Sigmoid colon (tissue), 7 donors: ENCODE results near the gene UBN2. TPM values are rescaled to one million over a fixed set of nuclear protein-coding genes. Genes with fewer than 3 reads are reported as not detected.
A peak's percentile ranks its signal among the peaks of the same experiment; 100 is the strongest.

Experiments used
- DNase-seq: peaks from one replicate; pipeline ENCODE4 v3.0.0-alpha.2; 2019
- H3K27ac ChIP-seq, 4 donors: fragments of 200-600 bp; sonication (generic); one replicate each; pipeline ENCODE4 v1.5.1; 2016 to 2019; ENCODE audit warnings: mild to moderate bottlenecking in 1 of 4
- H3K27me3 ChIP-seq, 3 donors: fragments of 200-600 bp; sonication (generic); one replicate each; pipeline ENCODE4 v1.5.1; 2019; ENCODE audit warnings: mild to moderate bottlenecking in 1 of 3
- H3K36me3 ChIP-seq, 4 donors: fragments of 200-600 bp; sonication (generic); one replicate each; pipeline ENCODE4 v1.5.1; 2016 to 2019
- H3K4me1 ChIP-seq, 4 donors: fragments of 200-600 bp; sonication (generic); one replicate each; pipeline ENCODE4 v1.5.1; 2017 to 2019
- H3K4me3 ChIP-seq, 4 donors: fragments of 200-600 bp; sonication (generic); one replicate each; pipeline ENCODE4 v1.5.1; 2017 to 2019; ENCODE audit warnings: mild to moderate bottlenecking in 2 of 4, moderate library complexity in 1 of 4
- H3K9me3 ChIP-seq, 4 donors: fragments of 200-600 bp in 3 of 4; sonication (generic) in 3 of 4; one replicate each; pipeline versions ENCODE4 v1.5.1 to v1.6.1; 2013 to 2019
- EP300 ChIP-seq, 4 donors: sonication (generic); formaldehyde crosslinking; IDR thresholded peaks; one replicate each; pipeline ENCODE4 v1.6.1; 2017; ENCODE audit warnings: antibody characterized with exemption in 4 of 4
- POLR2A ChIP-seq, 2 donors: fragments of 450-650 bp; IDR thresholded peaks; one replicate each; pipeline ENCODE4 v1.6.1; 2016; ENCODE audit warnings: antibody characterized with exemption in 2 of 2, mild to moderate bottlenecking in 2 of 2, moderate library complexity in 2 of 2
- POLR2AphosphoS5 ChIP-seq, 4 donors: sonication (generic); formaldehyde crosslinking; IDR thresholded peaks; one replicate each; pipeline ENCODE4 v1.6.1; 2017; ENCODE audit warnings: antibody characterized with exemption in 4 of 4
- WGBS, 2 donors: extraction: QIAGEN DNeasy Blood & Tissue Kit; methylation state at CpG; one replicate each; pipeline ENCODE4 v1.1.7; 2013; 5-methylcytosine and 5-hydroxymethylcytosine counted together
- intact Hi-C: fragments of 100-400 bp; cut with DNase I; formaldehyde crosslinking; loops from one replicate; pipeline ENCODE4 v1.15.1; 2023
- polyA plus RNA-seq, 3 donors: library from polyadenylated mRNA; stranded (reverse); fragments of 200-250 nt; gene quantifications; one replicate each; pipeline ENCODE4 v1.2.3, GENCODE V29; 2013
- total RNA-seq, 4 donors: library from RNA; depleted of rRNA; stranded (reverse); fragments of >200 nt; gene quantifications; one replicate each; pipeline ENCODE4 v1.1.0, GENCODE V29; 2016
- TF ChIP-seq, protein P1 (sequence below), 4 experiments: fragments of 450-650 bp in 3 of 4; fragments of 200-600 bp in 1 of 4; IDR thresholded peaks; one replicate each; pipeline ENCODE4 v1.5.1; 2016 to 2019; ENCODE audit warnings: antibody characterized with exemption in 4 of 4, mild to moderate bottlenecking in 3 of 4, moderate library complexity in 2 of 4
- donor health status: healthy with polysubstance abuse.
- donor health status: Bipolar disorder and iron deficiency.
- donor health status: healthy.

The UBN2 gene
- total and polyA plus RNA-seq, 7 donors = 0.92 to 22.7 (median 13.2) TPM

DNA sequence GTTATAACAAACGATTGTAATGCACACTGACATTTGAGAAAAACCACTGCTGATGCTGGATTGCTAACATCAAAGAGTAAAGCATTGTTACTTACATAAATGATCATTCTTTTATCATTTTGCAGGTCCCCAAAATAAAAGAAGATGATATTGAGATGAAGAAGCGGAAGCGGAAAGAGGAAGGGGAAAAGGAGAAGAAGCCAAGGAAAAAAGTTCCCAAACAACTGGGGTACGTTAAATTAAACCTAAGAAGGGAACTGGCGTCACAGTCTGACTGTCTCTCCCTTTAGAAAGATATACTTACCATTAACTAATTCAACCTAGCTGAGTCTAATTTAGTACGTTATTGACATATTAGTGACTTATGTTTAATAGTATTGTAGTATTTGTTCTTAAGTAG lies 28.1 kb downstream of the UBN2 start:
- Histone ChIP-seq H3K4me1 (peaks cover 0 to 4% (median 0%) of the 10 kb centered on the region in 4 donors), H3K9me3 (no peaks in the 10 kb centered on the region), H3K36me3 (peaks cover 23 to 79% (median 33%) of the 10 kb centered on the region in 4 donors), H3K4me3 (no peak overlapping the region), H3K27ac (no peak overlapping the region), H3K27me3 (no peaks in the 10 kb centered on the region)
- DNase-seq = no peak
- 90 to 91% methylated on average over 6 of the region's 6 CpGs for WGBS, 2 donors
- intact Hi-C loops = no loop called here
- TF ChIP-seq, protein P1, sequence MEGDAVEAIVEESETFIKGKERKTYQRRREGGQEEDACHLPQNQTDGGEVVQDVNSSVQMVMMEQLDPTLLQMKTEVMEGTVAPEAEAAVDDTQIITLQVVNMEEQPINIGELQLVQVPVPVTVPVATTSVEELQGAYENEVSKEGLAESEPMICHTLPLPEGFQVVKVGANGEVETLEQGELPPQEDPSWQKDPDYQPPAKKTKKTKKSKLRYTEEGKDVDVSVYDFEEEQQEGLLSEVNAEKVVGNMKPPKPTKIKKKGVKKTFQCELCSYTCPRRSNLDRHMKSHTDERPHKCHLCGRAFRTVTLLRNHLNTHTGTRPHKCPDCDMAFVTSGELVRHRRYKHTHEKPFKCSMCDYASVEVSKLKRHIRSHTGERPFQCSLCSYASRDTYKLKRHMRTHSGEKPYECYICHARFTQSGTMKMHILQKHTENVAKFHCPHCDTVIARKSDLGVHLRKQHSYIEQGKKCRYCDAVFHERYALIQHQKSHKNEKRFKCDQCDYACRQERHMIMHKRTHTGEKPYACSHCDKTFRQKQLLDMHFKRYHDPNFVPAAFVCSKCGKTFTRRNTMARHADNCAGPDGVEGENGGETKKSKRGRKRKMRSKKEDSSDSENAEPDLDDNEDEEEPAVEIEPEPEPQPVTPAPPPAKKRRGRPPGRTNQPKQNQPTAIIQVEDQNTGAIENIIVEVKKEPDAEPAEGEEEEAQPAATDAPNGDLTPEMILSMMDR (IDR thresholded peaks at IDR 0.05) = no peak
- TF ChIP-seq POLR2AphosphoS5 (IDR thresholded peaks at IDR 0.05) (no peak), POLR2A (IDR thresholded peaks at IDR 0.05) (no peak), EP300 (IDR thresholded peaks at IDR 0.05) (no peak)

DNA sequence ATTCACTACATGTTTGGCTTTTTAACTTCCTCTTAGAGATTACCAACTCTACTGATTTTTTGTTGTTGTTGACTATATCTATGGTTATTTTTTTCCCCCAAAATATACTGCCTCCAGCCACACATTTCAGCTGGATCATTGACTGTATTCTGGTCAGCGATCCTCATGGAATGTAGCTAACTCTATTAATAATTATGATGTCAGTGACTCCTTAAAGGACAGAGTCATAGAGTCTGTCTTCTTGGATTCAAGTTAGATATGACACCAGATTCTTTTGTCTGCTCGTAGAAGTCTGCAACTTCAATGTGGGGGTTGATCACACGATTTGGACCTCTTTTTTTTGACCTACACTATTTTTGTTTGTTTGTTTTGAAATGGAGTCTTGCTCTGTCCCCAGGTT lies 33.2 kb downstream of the UBN2 start:
- no peaks in the 10 kb centered on the region for H3K27me3 ChIP-seq
- no peak overlapping the region for H3K27ac ChIP-seq
- peaks cover 23 to 100% (median 38%) of the 10 kb centered on the region in 4 donors for H3K36me3 ChIP-seq
- TF ChIP-seq EP300 (IDR thresholded peaks at IDR 0.05) = no peak
- no peak for TF ChIP-seq POLR2AphosphoS5 (IDR thresholded peaks at IDR 0.05)
- TF ChIP-seq, protein P1 (IDR thresholded peaks at IDR 0.05) = no peak
- no peak for TF ChIP-seq POLR2A (IDR thresholded peaks at IDR 0.05)
- intact Hi-C loops = no loop called here
- H3K9me3 ChIP-seq = no peaks in the 10 kb centered on the region
- DNase-seq = no peak
- H3K4me3 ChIP-seq = no peak overlapping the region
- 91 to 96% methylated on average over 3 of the region's 3 CpGs for WGBS, 2 donors
- no peaks in the 10 kb centered on the region for H3K4me1 ChIP-seq

DNA sequence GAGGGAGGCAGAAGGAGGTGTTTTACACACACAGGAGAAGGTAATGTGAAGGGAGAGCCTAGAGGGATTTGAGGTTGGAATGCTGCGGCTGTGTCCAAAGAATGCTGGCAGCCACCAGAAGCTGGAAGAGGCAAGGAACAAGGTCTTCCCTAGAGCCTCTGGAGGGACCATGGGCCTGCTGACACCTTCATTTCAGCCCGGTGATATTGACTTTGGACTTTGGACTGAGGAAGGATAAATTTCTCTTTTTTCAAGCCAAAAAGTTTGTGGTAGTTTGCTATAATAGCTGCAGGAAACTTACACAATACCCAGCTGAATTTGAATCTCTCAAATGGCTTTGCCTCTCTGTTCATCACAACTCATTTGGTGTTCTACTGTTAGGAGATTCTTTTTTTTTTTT lies 34.6 kb downstream of the UBN2 start:
- Histone ChIP-seq H3K27ac (no peak overlapping the region), H3K4me1 (no peaks in the 10 kb centered on the region), H3K4me3 (no peak overlapping the region), H3K36me3 (peaks cover 15 to 100% (median 37%) of the 10 kb centered on the region in 4 donors), H3K9me3 (no peaks in the 10 kb centered on the region), H3K27me3 (no peaks in the 10 kb centered on the region)
- WGBS, 2 donors = 59 to 89% methylated on average over 2 of the region's 2 CpGs
- TF ChIP-seq, protein P1 (IDR thresholded peaks at IDR 0.05) = no peak
- no peak for TF ChIP-seq EP300 (IDR thresholded peaks at IDR 0.05)
- intact Hi-C loops = no loop called here
- no peak for DNase-seq

DNA sequence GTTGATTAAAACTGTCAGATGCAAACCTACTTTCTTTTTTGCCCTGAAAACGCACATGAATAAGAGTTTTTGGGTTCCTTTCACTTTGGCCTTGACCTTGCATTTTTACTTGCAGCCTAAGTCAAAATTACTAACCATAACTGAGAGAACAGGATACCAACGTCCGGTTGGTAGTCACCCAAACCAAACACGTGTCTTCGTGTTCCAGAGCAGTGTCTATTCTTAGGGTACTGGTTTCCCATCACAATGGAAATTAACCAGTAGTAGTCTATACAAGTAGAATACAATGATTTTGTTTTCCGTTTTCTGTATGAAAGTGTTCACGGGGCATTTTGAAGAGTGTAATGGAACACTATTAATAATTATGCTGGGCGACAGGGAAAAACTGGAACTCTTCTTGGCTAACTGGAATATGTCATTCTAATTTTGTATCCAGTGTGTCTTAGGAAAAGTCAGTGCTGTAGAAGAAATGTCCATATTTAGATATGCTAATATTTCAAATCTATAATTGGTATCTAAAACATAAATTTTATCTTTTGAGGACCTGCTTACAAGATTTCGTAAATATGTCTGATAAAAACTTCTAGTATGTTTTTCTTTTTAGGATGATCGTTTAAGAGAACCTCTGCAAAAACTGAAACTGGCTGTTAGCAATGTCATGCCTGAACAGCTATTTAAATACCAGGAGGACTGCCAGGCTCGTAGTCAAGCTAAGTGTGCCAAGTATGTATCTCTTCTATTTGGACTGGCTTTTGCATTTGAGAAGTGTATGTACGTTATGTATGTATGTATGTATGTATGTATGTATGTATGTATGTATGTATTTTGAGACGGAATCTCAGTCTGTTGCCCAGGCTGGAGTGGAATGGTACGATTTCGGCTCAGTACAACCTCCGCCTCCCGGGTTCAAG lies 40.9 kb downstream of the UBN2 start:
- no peak for DNase-seq
- intact Hi-C loops = no loop called here
- Histone ChIP-seq H3K4me1 (peaks cover 0 to 4% (median 0%) of the 10 kb centered on the region in 4 donors), H3K27ac (peak overlapping the region; percentile 24 to 62 (median 34)), H3K4me3 (peak overlapping the region in 1 of 4 donors; percentile 21), H3K36me3 (peaks cover 22 to 89% (median 31%) of the 10 kb centered on the region in 4 donors), H3K27me3 (no peaks in the 10 kb centered on the region), H3K9me3 (no peaks in the 10 kb centered on the region)
- no peak for TF ChIP-seq POLR2A (IDR thresholded peaks at IDR 0.05)
- TF ChIP-seq EP300 (IDR thresholded peaks at IDR 0.05) = no peak
- TF ChIP-seq POLR2AphosphoS5 (IDR thresholded peaks at IDR 0.05) = no peak
- TF ChIP-seq, protein P1 (IDR thresholded peaks at IDR 0.05) = no peak
- WGBS, 2 donors = 92 to 93% methylated on average over 17 of the region's 17 CpGs
